ENCODE results near the gene AGPAT1. TPM values are rescaled to one million over a fixed set of nuclear protein-coding genes. Genes with fewer than 3 reads are reported as not detected.

AGPAT1 gene
- total and polyA plus RNA-seq, 2 experiments from 2014 or later = 39.8 to 82.1 TPM

GRCh38 chr6:32198345-32198696 lies 22.4 kb upstream of the AGPAT1 start:
- Histone ChIP-seq H3K4me2 (no peak overlapping the region), H3K79me2 (replicated peaks; ENCODE audit: insufficient read depth) (no peaks in the 10 kb centered on the region), H3K27ac (ENCODE audit: low read depth) (no peak overlapping the region), H4K20me1 (replicated peaks; ENCODE audit: insufficient read depth) (no peaks in the 10 kb centered on the region), H3K4me3 (no peak overlapping the region), H3K27me3 (ENCODE audit: insufficient read depth) (no peaks in the 10 kb centered on the region), H3K4me1 (ENCODE audit: insufficient read depth) (peaks cover 28% of the 10 kb centered on the region), H3K9me2 (ENCODE audit: insufficient read depth) (no peaks in the 10 kb centered on the region), H3K36me3 (ENCODE audit: insufficient read depth) (no peaks in the 10 kb centered on the region), H2AFZ (no peak overlapping the region), H3F3A (replicated peaks; ENCODE audit: low read depth) (peaks cover 17% of the 10 kb centered on the region)
- Mint-ChIP-seq H3K9me3 (no peaks in the 10 kb centered on the region; the same call in 2 of the 3 replicates), H3K27me3 (ENCODE audit: insufficient read depth, low read depth, poor library complexity) (peaks cover 11% of the 10 kb centered on the region), H3K36me3 (ENCODE audit: low read depth) (no peaks in the 10 kb centered on the region), H3K4me1 (peaks cover 32% of the 10 kb centered on the region), H3K4me3 (no peak overlapping the region; the same call in 2 of the 3 replicates), H3K27ac (no peak overlapping the region)
- DNase-seq (ENCODE audit: low spot score) = no peak
- TF ChIP-seq ZNF331 (CRISPR knock-in tag; IDR thresholded peaks at IDR 0.05; ENCODE audit: low read depth) = no peak
- TF ChIP-seq, protein P1, sequence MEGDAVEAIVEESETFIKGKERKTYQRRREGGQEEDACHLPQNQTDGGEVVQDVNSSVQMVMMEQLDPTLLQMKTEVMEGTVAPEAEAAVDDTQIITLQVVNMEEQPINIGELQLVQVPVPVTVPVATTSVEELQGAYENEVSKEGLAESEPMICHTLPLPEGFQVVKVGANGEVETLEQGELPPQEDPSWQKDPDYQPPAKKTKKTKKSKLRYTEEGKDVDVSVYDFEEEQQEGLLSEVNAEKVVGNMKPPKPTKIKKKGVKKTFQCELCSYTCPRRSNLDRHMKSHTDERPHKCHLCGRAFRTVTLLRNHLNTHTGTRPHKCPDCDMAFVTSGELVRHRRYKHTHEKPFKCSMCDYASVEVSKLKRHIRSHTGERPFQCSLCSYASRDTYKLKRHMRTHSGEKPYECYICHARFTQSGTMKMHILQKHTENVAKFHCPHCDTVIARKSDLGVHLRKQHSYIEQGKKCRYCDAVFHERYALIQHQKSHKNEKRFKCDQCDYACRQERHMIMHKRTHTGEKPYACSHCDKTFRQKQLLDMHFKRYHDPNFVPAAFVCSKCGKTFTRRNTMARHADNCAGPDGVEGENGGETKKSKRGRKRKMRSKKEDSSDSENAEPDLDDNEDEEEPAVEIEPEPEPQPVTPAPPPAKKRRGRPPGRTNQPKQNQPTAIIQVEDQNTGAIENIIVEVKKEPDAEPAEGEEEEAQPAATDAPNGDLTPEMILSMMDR (conservative IDR thresholded peaks at IDR 0.05; ENCODE audit: low read depth in 2 of 2) = no peak
- TF ChIP-seq ETS1 (IDR thresholded peaks at IDR 0.05) = no peak
- no peak for TF ChIP-seq EZH2phosphoT487 (IDR thresholded peaks at IDR 0.05; ENCODE audit: unreplicated experiment)
- no peak for TF ChIP-seq JUNB (IDR thresholded peaks at IDR 0.05; ENCODE audit: unreplicated experiment)
- ATAC-seq = no peak

- Mint-ChIP-seq H3K27me3 (ENCODE audit: insufficient read depth, low read depth, poor library complexity) (peaks cover 13% of the 10 kb centered on the region), H3K9me3 (no peaks in the 10 kb centered on the region; the same call in 2 of the 3 replicates), H3K27ac (peak overlapping the region; percentile 100), H3K4me1 (peaks cover 42% of the 10 kb centered on the region), H3K36me3 (ENCODE audit: low read depth) (no peaks in the 10 kb centered on the region), H3K4me3 (peak overlapping the region; percentile 95)
- peaks cover 17% of the 10 kb centered on the region for H3F3A ChIP-seq (replicated peaks; ENCODE audit: low read depth)
- ATAC-seq (peak; percentile 0; the same call in 2 of the 3 replicates), DNase-seq (ENCODE audit: low spot score) (peak; percentile 67)
- peak overlapping the region; percentile 100; the same call in 1 of the 2 replicates for H3K27ac ChIP-seq (ENCODE audit: low read depth)
- H3K36me3 ChIP-seq (ENCODE audit: insufficient read depth) = no peaks in the 10 kb centered on the region
- H2AFZ ChIP-seq = peak overlapping the region; percentile 86
- peak overlapping the region; percentile 100 for H3K4me2 ChIP-seq
- H3K9me2 ChIP-seq (ENCODE audit: insufficient read depth) = no peaks in the 10 kb centered on the region
- H3K27me3 ChIP-seq (ENCODE audit: insufficient read depth) = no peaks in the 10 kb centered on the region
- peaks cover 41% of the 10 kb centered on the region for H3K4me1 ChIP-seq (ENCODE audit: insufficient read depth)
- H3K4me3 ChIP-seq = peak overlapping the region; percentile 99
- no peaks in the 10 kb centered on the region for H4K20me1 ChIP-seq (replicated peaks; ENCODE audit: insufficient read depth)
- H3K79me2 ChIP-seq (replicated peaks; ENCODE audit: insufficient read depth) = no peaks in the 10 kb centered on the region
- TF ChIP-seq ETS1 (IDR thresholded peaks at IDR 0.05) (no peak), EZH2phosphoT487 (IDR thresholded peaks at IDR 0.05; ENCODE audit: unreplicated experiment) (no peak), POLR2AphosphoS5 (IDR thresholded peaks at IDR 0.05; ENCODE audit: low read depth) (no peak), ZNF462 (CRISPR knock-in tag; IDR thresholded peaks at IDR 0.05) (no peak), JUNB (IDR thresholded peaks at IDR 0.05; ENCODE audit: unreplicated experiment) (no peak)
These were observed 21.1 kb upstream of the AGPAT1 start for GRCh38 chr6:32196682-32197616.

Data from GM23338 (cell line).